ENCODE measurements around the gene SLC26A11. TPM values are rescaled to one million over a fixed set of nuclear protein-coding genes. Genes with fewer than 3 reads are reported as not detected.

Gene SLC26A11
- total and polyA plus RNA-seq, 7 experiments from 2014 or later: 3.7 to 87.5 (median 63.0) TPM

DNA sequence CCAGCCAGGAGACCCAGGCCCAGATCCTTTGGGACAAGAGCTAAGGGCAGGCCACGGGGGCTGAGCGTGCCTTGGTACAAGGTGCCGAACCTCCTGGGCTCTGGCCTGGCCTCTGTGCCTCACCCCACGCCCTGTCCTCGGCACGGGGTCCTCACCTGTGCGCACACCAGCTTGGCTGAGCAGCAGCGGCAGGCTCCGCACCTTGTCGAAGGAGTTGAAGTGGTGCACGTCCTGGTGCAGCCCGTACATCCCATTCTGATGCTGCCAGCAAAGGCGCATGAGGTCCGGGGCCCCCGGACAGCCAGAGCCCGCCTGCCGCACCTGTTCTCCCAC, 5.4 kb upstream of the SLC26A11 start:
- intact Hi-C loops (cut with micrococcal nuclease): no loop called here
- H3K36me3 Mint-ChIP-seq: peaks cover 0 to 29% (median 7%) of the 10 kb centered on the region in 5 donors
- ATAC-seq: no peak

DNA sequence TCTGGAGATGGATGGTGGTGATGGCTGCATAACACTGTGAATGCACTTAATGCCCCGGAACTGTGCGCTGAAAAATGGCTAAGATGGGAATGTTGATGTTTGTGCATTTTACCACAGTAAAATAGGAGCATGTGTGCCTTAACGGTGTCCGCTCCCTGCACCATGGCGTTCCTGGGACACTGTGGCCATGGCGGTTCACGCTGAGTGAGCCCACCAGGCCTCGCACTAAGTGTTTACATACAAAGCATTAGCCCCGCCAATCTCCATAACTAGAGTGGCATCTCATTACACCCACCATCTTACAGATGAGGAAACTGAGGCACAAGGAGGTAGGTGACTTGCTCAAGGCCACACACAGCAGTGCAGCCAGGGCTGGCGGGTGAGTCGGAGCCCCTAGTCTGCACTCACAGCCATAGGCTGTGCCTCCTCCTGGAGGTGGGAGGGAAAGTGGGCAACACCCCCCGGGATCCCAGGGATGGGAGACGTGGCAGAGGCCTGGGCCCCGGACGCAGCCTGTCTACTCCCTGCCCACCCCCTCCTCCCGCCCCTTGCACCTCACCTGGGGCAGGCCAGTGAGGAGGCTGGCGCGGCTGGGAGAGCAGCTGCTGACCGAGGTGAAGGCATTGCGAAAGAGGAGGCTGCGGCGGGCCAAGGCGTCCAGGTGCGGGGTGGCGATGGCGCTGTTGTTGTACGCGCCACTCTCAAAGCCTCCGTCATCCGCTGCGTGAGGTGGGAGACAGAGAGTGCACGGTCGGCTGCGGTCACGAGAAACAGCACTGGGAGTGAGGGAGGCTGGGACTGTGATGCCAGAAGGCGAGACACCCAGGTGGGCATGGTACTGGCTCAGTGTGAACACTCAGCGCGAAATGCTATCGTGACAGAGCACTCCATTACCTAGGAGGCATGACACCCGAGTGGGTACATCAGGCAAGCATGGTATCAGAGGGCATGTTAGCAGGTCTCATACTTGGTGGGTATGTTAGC, 3.5 kb upstream of the SLC26A11 start:
- H3K27ac Mint-ChIP-seq: peak overlapping the region in 6 of 9 donors; percentile 41 to 95 (median 77)
- no peak for DNase-seq
- CTCF ChIA-PET: interaction anchor here (0.6 kb wide), 1 partner anchor 9 kb away, joined by 4 read pairs; no protein-coding TSS in a partner anchor

More for the DNA sequence above, 5.4 kb upstream of the SLC26A11 start:
- Histone ChIP-seq H3K36me3 (ENCODE audit: control insufficient read depth in 2 of 3, insufficient read depth in 3 of 3, low read length in 3 of 3) (peaks cover 7 to 84% (median 15%) of the 10 kb centered on the region in 3 experiments), H3K4me1 (ENCODE audit: control insufficient read depth in 2 of 2, insufficient read depth in 2 of 2, low read length in 2 of 2) (peaks cover 13 to 26% of the 10 kb centered on the region in 2 donors), H3K4me3 (ENCODE audit: low read length) (no peak overlapping the region), H3K27me3 (ENCODE audit: control insufficient read depth in 2 of 2, insufficient read depth in 2 of 2, low read length in 2 of 2) (no peaks in the 10 kb centered on the region), H3K9me3 (ENCODE audit: control insufficient read depth in 2 of 3, low read length in 3 of 3) (no peaks in the 10 kb centered on the region), H3K27ac (ENCODE audit: low read depth, low read length) (no peak overlapping the region)
- no peaks in the 10 kb centered on the region for H3K27me3 Mint-ChIP-seq
- H3K27ac Mint-ChIP-seq: no peak overlapping the region
- no peak for DNase-seq
- POLR2A ChIA-PET: no interaction called here
- peaks cover 13 to 24% (median 19%) of the 10 kb centered on the region in 7 donors for H3K4me1 Mint-ChIP-seq
- H3K4me3 Mint-ChIP-seq: no peak overlapping the region
- peaks cover 0 to 2% (median 0%) of the 10 kb centered on the region in 11 donors for H3K9me3 Mint-ChIP-seq
- CTCF ChIA-PET: interaction anchor here (0.6 kb wide), 1 partner anchor 19 kb away, joined by 3 read pairs; no protein-coding TSS in a partner anchor

DNA sequence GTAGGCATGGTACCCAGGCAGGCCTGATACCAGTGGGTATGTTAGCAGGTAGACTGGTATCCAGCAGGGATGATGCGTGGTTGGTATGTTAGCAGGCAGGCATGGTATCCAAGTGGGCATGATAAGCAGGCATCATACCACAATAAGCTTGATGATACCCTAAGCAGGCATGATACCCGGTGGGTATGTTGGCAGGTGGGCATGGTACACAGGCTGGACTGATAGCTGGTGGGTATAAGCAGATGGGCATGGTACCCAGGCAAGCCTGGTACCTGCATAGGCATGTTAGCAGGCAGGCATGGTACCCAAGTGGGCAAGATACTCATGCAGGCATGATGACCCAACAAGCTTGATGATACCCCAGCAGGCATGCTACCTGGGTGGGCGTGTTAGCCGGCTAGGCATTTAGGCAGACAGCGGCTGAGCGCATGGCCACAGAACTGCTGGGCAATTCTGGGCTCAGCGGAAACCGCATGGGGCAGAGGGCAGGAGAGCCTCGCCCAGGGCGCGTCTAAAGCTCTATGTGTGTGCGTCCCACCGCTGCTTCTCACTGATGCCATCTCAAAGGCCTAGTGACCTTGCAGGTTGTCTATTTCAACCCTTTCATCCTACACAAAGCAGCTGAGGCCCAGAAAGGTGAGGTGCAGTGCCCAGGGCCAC, 2.4 kb upstream of the SLC26A11 start:
- Mint-ChIP-seq H3K36me3 (peaks cover 0 to 14% (median 4%) of the 10 kb centered on the region in 5 donors), H3K4me3 (peak overlapping the region in 7 of 10 donors; percentile 2 to 93 (median 47)), H3K27ac (peak overlapping the region in 8 of 9 donors; percentile 65 to 95 (median 77)), H3K4me1 (peaks cover 14 to 33% (median 23%) of the 10 kb centered on the region in 7 donors), H3K27me3 (peaks cover 0 to 3% (median 0%) of the 10 kb centered on the region in 5 donors), H3K9me3 (peaks cover 0 to 4% (median 0%) of the 10 kb centered on the region in 11 donors)
- ChIA-PET POLR2A (interaction anchor here (1.5 to 2.3 kb wide), 2 partner anchors 14 to 72 kb away, joined by 4 to 5 read pairs; no protein-coding TSS in a partner anchor), CTCF (interaction anchor here (0.8 kb wide), 1 partner anchor 22 kb away, joined by 3 read pairs; no protein-coding TSS in a partner anchor)
- intact Hi-C loops (cut with micrococcal nuclease): loop anchor here in 1 of 2 donors (2.0 kb wide), 1 partner anchor 35 kb away; no protein-coding TSS in a partner anchor
- peaks cover 6 to 60% (median 7%) of the 10 kb centered on the region in 3 experiments for H3K36me3 ChIP-seq (ENCODE audit: control insufficient read depth in 2 of 3, insufficient read depth in 3 of 3, low read length in 3 of 3)
- no peaks in the 10 kb centered on the region for H3K9me3 ChIP-seq (ENCODE audit: control insufficient read depth in 2 of 3, low read length in 3 of 3)
- DNase-seq (no peak), ATAC-seq (no peak)
- no peaks in the 10 kb centered on the region for H3K27me3 ChIP-seq (ENCODE audit: control insufficient read depth in 2 of 2, insufficient read depth in 2 of 2, low read length in 2 of 2)
- peak overlapping the region; percentile 58 for H3K27ac ChIP-seq (ENCODE audit: low read depth, low read length)
- H3K4me1 ChIP-seq (ENCODE audit: control insufficient read depth in 2 of 2, insufficient read depth in 2 of 2, low read length in 2 of 2): peaks cover 13 to 30% of the 10 kb centered on the region in 2 donors
- H3K4me3 ChIP-seq (ENCODE audit: low read length): no peak overlapping the region

More for the DNA sequence above, 3.5 kb upstream of the SLC26A11 start:
- H3K4me3 ChIP-seq (ENCODE audit: low read length): no peak overlapping the region
- peaks cover 13 to 30% of the 10 kb centered on the region in 2 donors for H3K4me1 ChIP-seq (ENCODE audit: control insufficient read depth in 2 of 2, insufficient read depth in 2 of 2, low read length in 2 of 2)
- peaks cover 0 to 2% (median 0%) of the 10 kb centered on the region in 11 donors for H3K9me3 Mint-ChIP-seq
- H3K4me1 Mint-ChIP-seq: peaks cover 13 to 29% (median 21%) of the 10 kb centered on the region in 7 donors
- peaks cover 6 to 71% (median 7%) of the 10 kb centered on the region in 3 experiments for H3K36me3 ChIP-seq (ENCODE audit: control insufficient read depth in 2 of 3, insufficient read depth in 3 of 3, low read length in 3 of 3)
- ATAC-seq: no peak
- peak overlapping the region in 5 of 10 donors; percentile 2 to 90 (median 47) for H3K4me3 Mint-ChIP-seq
- peaks cover 0 to 18% (median 4%) of the 10 kb centered on the region in 5 donors for H3K36me3 Mint-ChIP-seq
- no peaks in the 10 kb centered on the region for H3K9me3 ChIP-seq (ENCODE audit: control insufficient read depth in 2 of 3, low read length in 3 of 3)
- intact Hi-C loops (cut with micrococcal nuclease): no loop called here
- H3K27me3 Mint-ChIP-seq: peaks cover 0 to 3% (median 0%) of the 10 kb centered on the region in 5 donors
- H3K27me3 ChIP-seq (ENCODE audit: control insufficient read depth in 2 of 2, insufficient read depth in 2 of 2, low read length in 2 of 2): no peaks in the 10 kb centered on the region
- POLR2A ChIA-PET: interaction anchor here (1.5 kb wide), 1 partner anchor 71 kb away, joined by 4 read pairs; no protein-coding TSS in a partner anchor
- H3K27ac ChIP-seq (ENCODE audit: low read depth, low read length): no peak overlapping the region

DNA sequence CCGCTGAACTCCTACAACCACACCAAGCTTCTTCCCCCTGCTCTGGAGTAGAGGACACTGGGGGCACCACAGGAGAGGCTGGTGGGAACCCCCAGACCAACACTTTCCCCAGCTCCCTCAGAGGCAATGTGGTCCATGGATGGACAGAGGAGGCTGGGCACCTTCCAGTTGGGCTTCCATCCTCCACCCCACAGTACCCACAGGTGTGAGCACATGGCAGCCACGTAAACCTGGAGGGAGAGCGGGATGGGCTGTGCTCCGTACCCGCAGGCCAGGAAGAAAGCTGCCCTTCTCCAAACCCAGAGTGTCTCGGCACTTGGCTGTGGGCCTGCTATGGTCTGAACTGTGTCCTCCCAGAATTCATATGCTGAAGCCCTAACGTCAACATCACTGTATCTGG, 1.8 kb upstream of the SLC26A11 start:
- POLR2A ChIA-PET: interaction anchor here (1.5 to 2.3 kb wide), 3 partner anchors 14 to 73 kb away, joined by 4 to 14 read pairs (median 5); partner anchors contain the start of gene RNF213
- DNase-seq: no peak
- intact Hi-C loops (cut with micrococcal nuclease): loop anchor here in 1 of 2 donors (2.0 kb wide), 1 partner anchor 34 kb away; no protein-coding TSS in a partner anchor
- H3K27me3 ChIP-seq (ENCODE audit: control insufficient read depth in 2 of 2, insufficient read depth in 2 of 2, low read length in 2 of 2): no peaks in the 10 kb centered on the region
- CTCF ChIA-PET: interaction anchor here (0.8 kb wide), 1 partner anchor 22 kb away, joined by 3 read pairs; no protein-coding TSS in a partner anchor
- peaks cover 0 to 3% (median 0%) of the 10 kb centered on the region in 5 donors for H3K27me3 Mint-ChIP-seq
- ATAC-seq: no peak
- peaks cover 6 to 60% (median 7%) of the 10 kb centered on the region in 3 experiments for H3K36me3 ChIP-seq (ENCODE audit: control insufficient read depth in 2 of 3, insufficient read depth in 3 of 3, low read length in 3 of 3)
- peaks cover 13 to 30% of the 10 kb centered on the region in 2 donors for H3K4me1 ChIP-seq (ENCODE audit: control insufficient read depth in 2 of 2, insufficient read depth in 2 of 2, low read length in 2 of 2)
- H3K27ac Mint-ChIP-seq: peak overlapping the region; percentile 82 to 98 (median 95)
- peak overlapping the region; percentile 84 for H3K4me3 ChIP-seq (ENCODE audit: low read length)
- H3K36me3 Mint-ChIP-seq: peaks cover 0 to 14% (median 4%) of the 10 kb centered on the region in 5 donors
- peak overlapping the region; percentile 58 for H3K27ac ChIP-seq (ENCODE audit: low read depth, low read length)
- H3K4me1 Mint-ChIP-seq: peaks cover 20 to 39% (median 26%) of the 10 kb centered on the region in 7 donors
- H3K9me3 ChIP-seq (ENCODE audit: control insufficient read depth in 2 of 3, low read length in 3 of 3): no peaks in the 10 kb centered on the region
- H3K4me3 Mint-ChIP-seq: peak overlapping the region; percentile 58 to 96 (median 92)
- peaks cover 0 to 4% (median 0%) of the 10 kb centered on the region in 11 donors for H3K9me3 Mint-ChIP-seq

DNA sequence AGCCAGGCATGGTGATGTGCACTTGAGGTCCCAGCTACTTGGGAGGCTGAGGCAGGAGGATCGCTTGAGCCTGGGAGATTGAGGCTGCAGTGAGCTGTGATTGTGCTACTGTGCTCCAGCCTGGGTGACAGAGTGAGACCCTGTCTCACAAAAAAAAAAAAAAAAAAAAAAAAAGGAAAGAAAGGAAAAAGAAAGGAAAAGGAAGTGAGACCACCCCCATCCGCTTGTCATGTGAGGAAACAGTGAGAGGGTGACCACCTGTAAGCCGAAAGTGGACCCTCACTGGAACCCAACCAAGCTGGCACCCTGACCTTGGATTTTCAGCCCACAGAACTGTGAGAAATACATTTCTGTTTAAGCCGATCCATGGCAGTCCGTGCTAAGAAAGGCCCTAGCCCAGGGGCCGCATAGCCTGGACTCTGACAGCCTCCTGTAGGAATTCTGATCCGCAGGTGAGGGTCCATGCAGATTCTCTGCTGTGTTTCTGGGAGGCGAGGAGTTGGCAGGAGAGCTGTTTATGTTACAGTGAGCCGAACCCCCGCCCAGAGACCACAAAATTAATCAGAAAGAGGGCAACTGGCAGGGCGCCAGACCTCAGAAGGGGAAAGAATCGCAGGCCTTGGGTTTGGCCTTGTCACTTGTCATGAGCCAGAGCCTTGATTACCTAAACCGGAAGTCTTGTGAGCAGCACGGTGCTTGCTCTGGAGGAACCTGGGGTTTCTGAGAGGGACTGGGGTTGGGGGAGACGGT, 1.0 kb upstream of the SLC26A11 start:
- no peaks in the 10 kb centered on the region for H3K9me3 ChIP-seq (ENCODE audit: control insufficient read depth in 2 of 3, low read length in 3 of 3)
- DNase-seq: peak; percentile 77 to 90 (median 86)
- H3K4me1 ChIP-seq (ENCODE audit: control insufficient read depth in 2 of 2, insufficient read depth in 2 of 2, low read length in 2 of 2): peaks cover 13 to 30% of the 10 kb centered on the region in 2 donors
- peak overlapping the region; percentile 93 for H3K27ac ChIP-seq (ENCODE audit: low read depth, low read length)
- H3K4me1 Mint-ChIP-seq: peaks cover 21 to 40% (median 26%) of the 10 kb centered on the region in 7 donors
- H3K9me3 Mint-ChIP-seq: peaks cover 0 to 4% (median 0%) of the 10 kb centered on the region in 11 donors
- H3K4me3 ChIP-seq (ENCODE audit: low read length): peak overlapping the region; percentile 84
- CTCF ChIA-PET: no interaction called here
- H3K4me3 Mint-ChIP-seq: peak overlapping the region; percentile 86 to 96 (median 92)
- peaks cover 0 to 14% (median 4%) of the 10 kb centered on the region in 5 donors for H3K36me3 Mint-ChIP-seq
- peaks cover 6 to 53% (median 7%) of the 10 kb centered on the region in 3 experiments for H3K36me3 ChIP-seq (ENCODE audit: control insufficient read depth in 2 of 3, insufficient read depth in 3 of 3, low read length in 3 of 3)
- H3K27me3 ChIP-seq (ENCODE audit: control insufficient read depth in 2 of 2, insufficient read depth in 2 of 2, low read length in 2 of 2): no peaks in the 10 kb centered on the region
- peak; percentile 90 for ATAC-seq
- POLR2A ChIA-PET: interaction anchor here (0.8 to 2.3 kb wide), 7 partner anchors 13 to 118 kb away, joined by 3 to 14 read pairs (median 5); partner anchors contain the start of genes GAA and RNF213
- H3K27me3 Mint-ChIP-seq: peaks cover 0 to 3% (median 0%) of the 10 kb centered on the region in 5 donors
- intact Hi-C loops (cut with micrococcal nuclease): loop anchor here (1.0 to 2.0 kb wide), 6 partner anchors 23 to 118 kb away; partner anchors contain the start of genes EIF4A3 (in 1 of the 2) and GAA (in 1 of the 2)
- H3K27ac Mint-ChIP-seq: peak overlapping the region; percentile 86 to 98 (median 95)
